Testis (tissue), 2 donors: ENCODE measurements around the gene CDK8.

Experiments used
- POLR2A ChIP-seq: fragments of 450-650 bp; IDR thresholded peaks from one replicate; pipeline ENCODE4 v1.6.1; 2017; ENCODE audit warnings: antibody characterized with exemption, mild to moderate bottlenecking, moderate library complexity
- TF ChIP-seq, protein P1 (sequence below), 3 experiments: fragments of 450-650 bp in 2 of 3; fragments of 200-600 bp in 1 of 3; sonication (generic) in 1 of 3; IDR thresholded peaks; one replicate each; pipeline ENCODE4 v1.5.1; 2016 to 2019; ENCODE audit warnings: antibody characterized with exemption in 3 of 3, mild to moderate bottlenecking in 2 of 3, moderate library complexity in 1 of 3

DNA sequence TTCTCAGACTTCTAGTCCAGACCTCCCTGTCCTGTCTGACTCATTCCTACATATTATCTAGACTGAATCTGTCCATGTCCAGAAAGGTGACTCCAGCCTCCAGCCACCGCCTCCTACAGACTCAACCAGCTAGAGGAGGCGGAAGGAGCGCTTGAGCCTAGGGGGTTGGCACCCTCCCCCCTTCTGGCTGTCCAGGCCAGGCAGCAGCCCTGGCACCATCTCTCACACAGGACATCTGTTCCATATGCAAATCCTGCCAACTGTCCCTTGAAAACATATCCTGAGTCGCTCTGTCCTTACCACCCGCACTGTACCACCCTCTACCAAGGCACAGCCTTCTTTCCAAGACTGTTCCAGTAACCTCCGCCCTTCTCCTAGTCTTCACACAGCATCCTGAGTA is 152.9 kb downstream of the CDK8 start:
- TF ChIP-seq, protein P1, sequence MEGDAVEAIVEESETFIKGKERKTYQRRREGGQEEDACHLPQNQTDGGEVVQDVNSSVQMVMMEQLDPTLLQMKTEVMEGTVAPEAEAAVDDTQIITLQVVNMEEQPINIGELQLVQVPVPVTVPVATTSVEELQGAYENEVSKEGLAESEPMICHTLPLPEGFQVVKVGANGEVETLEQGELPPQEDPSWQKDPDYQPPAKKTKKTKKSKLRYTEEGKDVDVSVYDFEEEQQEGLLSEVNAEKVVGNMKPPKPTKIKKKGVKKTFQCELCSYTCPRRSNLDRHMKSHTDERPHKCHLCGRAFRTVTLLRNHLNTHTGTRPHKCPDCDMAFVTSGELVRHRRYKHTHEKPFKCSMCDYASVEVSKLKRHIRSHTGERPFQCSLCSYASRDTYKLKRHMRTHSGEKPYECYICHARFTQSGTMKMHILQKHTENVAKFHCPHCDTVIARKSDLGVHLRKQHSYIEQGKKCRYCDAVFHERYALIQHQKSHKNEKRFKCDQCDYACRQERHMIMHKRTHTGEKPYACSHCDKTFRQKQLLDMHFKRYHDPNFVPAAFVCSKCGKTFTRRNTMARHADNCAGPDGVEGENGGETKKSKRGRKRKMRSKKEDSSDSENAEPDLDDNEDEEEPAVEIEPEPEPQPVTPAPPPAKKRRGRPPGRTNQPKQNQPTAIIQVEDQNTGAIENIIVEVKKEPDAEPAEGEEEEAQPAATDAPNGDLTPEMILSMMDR (IDR thresholded peaks at IDR 0.05), result no peak
- TF ChIP-seq POLR2A, result no peak
